HepG2 (cell line): ENCODE data around the gene UBAP2L. TPM values are rescaled to one million over a fixed set of nuclear protein-coding genes. Genes with fewer than 3 reads are reported as not detected.
A peak's percentile ranks its signal among the peaks of the same experiment; 100 is the strongest.

Experiments
- ATAC-seq: fragments of 200-7000 bp; cut with Tn5 transposase; 3 replicates; pipeline ENCODE4 v1.9.1; 2020; ENCODE audit warnings: mild to moderate bottlenecking, moderate library complexity
- BruUV-seq: library from RNA; stranded (reverse); fragments of 400-500 nt; replicated peaks from 2 replicates; lab custom pipeline; 2021; lab: Mats Ljungman, UMichigan
- CTCF ChIA-PET: fragments of 300-600 bp; formaldehyde crosslinking; extraction: SDS; loops from one replicate; lab custom pipeline; 2021; ENCODE audit warnings: low total read pairs, inconsistent platforms, low intra/inter-chr PET ratio; lab: Yijun Ruan, JAX
- POLR2A ChIA-PET: fragments of 350-600 bp; sonication (Branson Sonifier 250); formaldehyde crosslinking; loops from one replicate; lab custom pipeline; 2020; ENCODE audit warnings: antibody characterized with exemption, inconsistent platforms; lab: Yijun Ruan, JAX
- DNase-seq: peaks from one replicate; pipeline ENCODE4 v3.0.0-alpha.2; 2015; ENCODE audit warnings: low spot score
- FAIRE-seq: peaks from 3 replicates; lab custom pipeline; 2011; peaks lifted over from hg19 to GRCh38; lab: Jason Lieb, UNC
- H2AFZ ChIP-seq: one replicate; pipeline ENCODE4 v1.6.1; 2011; ENCODE audit warnings: low read length, inconsistent platforms
- H3K27ac ChIP-seq: fragments of 300-600 bp; 3 replicates; pipeline ENCODE4 v1.8.0; 2011; ENCODE audit warnings: mixed run types, mild to moderate bottlenecking, mixed read lengths, low read length, inconsistent platforms; ENCODE audit not compliant: insufficient read depth; ENCODE audit errors: extremely low read length
- H3K27me3 ChIP-seq, 2 experiments: fragments of 200-600 bp in 1 of 2; 2 replicates in 1 of 2; 3 replicates in 1 of 2; pipeline versions ENCODE4 v1.6.0 to v1.8.0; 2011; ENCODE audit warnings: low read length in 2 of 2, mild to moderate bottlenecking in 2 of 2, moderate library complexity in 2 of 2, inconsistent platforms in 1 of 2; ENCODE audit not compliant: insufficient read depth in 2 of 2, control insufficient read depth in 1 of 2
- H3K36me3 ChIP-seq, 2 experiments: fragments of 200-600 bp in 1 of 2; replicated peaks in 1 of 2; 2 replicates in 1 of 2; 3 replicates in 1 of 2; pipeline versions ENCODE4 v1.5.1 to v1.8.0; 2011; ENCODE audit warnings: low read length in 2 of 2, inconsistent platforms in 1 of 2; ENCODE audit not compliant: insufficient read depth in 2 of 2, control insufficient read depth in 1 of 2
- H3K4me1 ChIP-seq: 2 replicates; pipeline ENCODE4 v1.5.1; 2012; ENCODE audit warnings: low read length, inconsistent platforms; ENCODE audit not compliant: insufficient read depth
- H3K4me2 ChIP-seq: 2 replicates; pipeline ENCODE4 v1.6.0; 2011; ENCODE audit warnings: low read depth, low read length, inconsistent platforms
- H3K4me3 ChIP-seq, 3 experiments: fragments of 200-600 bp in 1 of 3; sonication (generic), shearing (Covaris generic) in 1 of 3; replicated peaks in 1 of 3; 2 replicates each; pipeline ENCODE4 v1.5.1; 2011 to 2016; ENCODE audit warnings: low read length in 3 of 3, inconsistent platforms in 2 of 3, low read depth in 2 of 3, mild to moderate bottlenecking in 2 of 3, control low read depth in 1 of 3, mixed read lengths in 1 of 3; ENCODE audit not compliant: insufficient read depth in 1 of 3
- H3K79me2 ChIP-seq: one replicate; pipeline ENCODE4 v1.6.1; 2011; ENCODE audit warnings: low read length, inconsistent platforms; ENCODE audit not compliant: insufficient read depth
- H3K9ac ChIP-seq: 2 replicates; pipeline ENCODE4 v1.6.0; 2011; ENCODE audit warnings: mild to moderate bottlenecking, low read depth, low read length, inconsistent platforms; ENCODE audit not compliant: insufficient read depth
- H3K9me3 ChIP-seq: 2 replicates; pipeline ENCODE4 v1.5.1; 2012; ENCODE audit warnings: mild to moderate bottlenecking, low read length
- H4K20me1 ChIP-seq: 2 replicates; pipeline ENCODE4 v1.6.0; 2011; ENCODE audit warnings: inconsistent platforms, mild to moderate bottlenecking, low read length, moderate library complexity; ENCODE audit not compliant: insufficient read depth
- AGO2 ChIP-seq: fragments of 200-400 bp; formaldehyde crosslinking; optimal IDR thresholded peaks from 2 replicates; pipeline ENCODE3; 2017; ENCODE audit warnings: mild to moderate bottlenecking, low read depth, low read length, moderate library complexity
- GTF2F1 ChIP-seq: fragments of 150-350 bp; IDR thresholded peaks from 2 replicates; pipeline ENCODE4 v1.6.1; 2014; ENCODE audit warnings: low read length
- MAFF ChIP-seq: IDR thresholded peaks from 2 replicates; pipeline ENCODE4 v1.6.1; 2011; ENCODE audit warnings: low read depth, low read length, improper control_type of control experiment
- MAFK ChIP-seq, 2 experiments: IDR thresholded peaks in 1 of 2; conservative IDR thresholded peaks in 1 of 2; 2 replicates each; pipeline ENCODE4 v1.6.1; 2011; ENCODE audit warnings: improper control_type of control experiment in 2 of 2, low read length in 2 of 2
- PHF21A ChIP-seq: sonication (generic); formaldehyde crosslinking; IDR thresholded peaks from 2 replicates; pipeline ENCODE4 v1.5.0; 2020; ENCODE audit warnings: mild to moderate bottlenecking, missing genetic modification reagents
- SPEN ChIP-seq: sonication (generic); formaldehyde crosslinking; IDR thresholded peaks from 2 replicates; pipeline ENCODE4 v1.5.1; 2020; ENCODE audit warnings: low read depth, mild to moderate bottlenecking, missing genetic modification reagents
- TOPORS ChIP-seq: sonication (generic); formaldehyde crosslinking; IDR thresholded peaks from 2 replicates; pipeline ENCODE4 v1.8.0; 2023; ENCODE audit warnings: mild to moderate bottlenecking, missing genetic modification reagents
- WGBS: methylation state at CpG from one replicate; pipeline ENCODE4 v1.1.6; 2017; ENCODE audit warnings: low lambda C conversion rate; 5-methylcytosine and 5-hydroxymethylcytosine counted together
- in situ Hi-C: cut with HindIII; loops from 2 replicates; pipeline ENCODE4 v1.10.0; 2017; ENCODE audit warnings: low pct_unique_long_range_greater_than_20kb; ENCODE audit not compliant: extremely low pct_ligation_motif_present
- intact Hi-C: fragments of 100-400 bp; cut with micrococcal nuclease; formaldehyde crosslinking; loops from one replicate; pipeline ENCODE4 v1.10.0; 2022; ENCODE audit not compliant: unreplicated experiment
- polyA plus RNA-seq, 8 experiments: library from polyadenylated mRNA; depleted of rRNA in 3 of 8; stranded (reverse) in 7 of 8; unstranded in 1 of 8; fragments of >200 nt; fragmentation: Illumina TruSeq in 4 of 8; extraction: Trizol in 4 of 8; gene quantifications; 2 replicates each; pipeline versions ENCODE4 v1.2.1 to v1.2.3, GENCODE V29; 2011 to 2016; ENCODE audit warnings: low read depth in 4 of 8, missing spikeins in 1 of 8, mixed read lengths in 1 of 8; ENCODE audit not compliant: insufficient read depth in 1 of 8
- total RNA-seq, 5 experiments: library from RNA; depleted of rRNA; stranded (reverse); fragments of >200 nt; fragmentation: Illumina TruSeq; extraction: Trizol; gene quantifications; 2 replicates each; pipeline ENCODE4 v1.2.3, GENCODE V29; 2016; ENCODE audit warnings: low read depth in 1 of 5
- TF ChIP-seq, protein P1 (sequence below): sonication (generic); formaldehyde crosslinking; IDR thresholded peaks from 2 replicates; pipeline ENCODE4 v1.4.0; 2020; ENCODE audit warnings: mild to moderate bottlenecking, missing genetic modification reagents
- TF ChIP-seq, protein P2 (sequence below): sonication (generic); formaldehyde crosslinking; IDR thresholded peaks from 2 replicates; pipeline ENCODE4 v1.8.0; 2022; ENCODE audit warnings: mild to moderate bottlenecking, missing genetic modification reagents

UBAP2L gene
- total and polyA plus RNA-seq, 2 of the 13 experiments (the other 11 are each of a cell fraction or from before 2014, with no cell fraction given), result 74.2 to 159 TPM

DNA sequence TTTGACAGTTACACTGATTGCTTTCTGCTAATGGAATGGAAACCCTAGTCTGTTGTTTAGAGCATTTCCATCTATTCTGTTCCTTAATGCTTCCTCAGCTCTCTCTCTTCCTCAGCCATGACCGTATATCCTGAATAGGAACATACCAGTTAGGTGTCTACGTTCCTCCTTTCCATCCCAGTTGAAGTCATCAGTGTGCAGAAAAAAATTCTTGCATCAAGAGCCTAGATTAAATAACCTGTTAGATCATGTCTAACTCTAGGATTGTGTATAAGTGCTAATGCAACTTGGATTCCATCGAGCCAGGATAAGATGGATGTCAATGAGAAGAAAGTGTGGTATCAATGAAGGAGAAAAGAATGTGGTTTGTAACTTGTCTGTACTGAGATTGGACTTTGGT is 18.7 kb downstream of the UBAP2L start:
- BruUV-seq, result no TSS peak
- 96% methylated on average over 3 of the region's 3 CpGs for WGBS
- Histone ChIP-seq H2AFZ (no peak overlapping the region), H3K4me2 (no peak overlapping the region), H3K27me3 (no peaks in the 10 kb centered on the region), H3K36me3 (peaks cover 28 to 78% of the 10 kb centered on the region in 2 experiments), H3K9me3 (no peaks in the 10 kb centered on the region), H3K79me2 (peaks cover 32% of the 10 kb centered on the region), H3K27ac (peak overlapping the region; percentile 24), H3K4me1 (peaks cover 57% of the 10 kb centered on the region), H3K9ac (no peak overlapping the region), H4K20me1 (0 out of 2 replicates have a peak, but pooled peaks cover 4% of the 10 kb centered on the region), H3K4me3 (no peak overlapping the region)
- ATAC-seq (no peak), FAIRE-seq (no peak), DNase-seq (no peak)
- ChIA-PET CTCF (no interaction called here), POLR2A (interaction anchor here (1.8 to 5.1 kb wide), 2 partner anchors 20 to 40 kb away, joined by 4 to 29 read pairs; partner anchors contain the start of gene UBAP2L)
- intact Hi-C loops, result no loop called here
- in situ Hi-C loops, result no loop called here
- TF ChIP-seq SPEN (CRISPR knock-in tag) (no peak), TOPORS (no peak), GTF2F1 (no peak)
- TF ChIP-seq, protein P1, sequence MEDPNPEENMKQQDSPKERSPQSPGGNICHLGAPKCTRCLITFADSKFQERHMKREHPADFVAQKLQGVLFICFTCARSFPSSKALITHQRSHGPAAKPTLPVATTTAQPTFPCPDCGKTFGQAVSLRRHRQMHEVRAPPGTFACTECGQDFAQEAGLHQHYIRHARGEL, result no peak

GRCh38 chr1:154240294-154240833 is 19.6 kb downstream of the UBAP2L start:
- in situ Hi-C loops, result no loop called here
- no peak for DNase-seq
- Histone ChIP-seq H3K36me3 (peaks cover 31 to 78% of the 10 kb centered on the region in 2 experiments), H3K9me3 (no peaks in the 10 kb centered on the region), H3K4me1 (peaks cover 53% of the 10 kb centered on the region), H4K20me1 (0 out of 2 replicates have a peak, but pooled peaks cover 4% of the 10 kb centered on the region), H3K4me2 (no peak overlapping the region), H3K27ac (no peak overlapping the region), H3K79me2 (peaks cover 29% of the 10 kb centered on the region), H3K27me3 (no peaks in the 10 kb centered on the region), H3K9ac (no peak overlapping the region), H2AFZ (no peak overlapping the region), H3K4me3 (no peak overlapping the region)
- ChIA-PET CTCF (no interaction called here), POLR2A (interaction anchor here (5.1 kb wide), 1 partner anchor 21 kb away, joined by 29 read pairs; the partner anchor contains the start of gene UBAP2L)
- intact Hi-C loops, result no loop called here
- 98% methylated on average over 3 of the region's 3 CpGs for WGBS
- TF ChIP-seq AGO2, result peak; percentile 28
- peak; percentile 94 for TF ChIP-seq MAFF
- TF ChIP-seq, protein P2, sequence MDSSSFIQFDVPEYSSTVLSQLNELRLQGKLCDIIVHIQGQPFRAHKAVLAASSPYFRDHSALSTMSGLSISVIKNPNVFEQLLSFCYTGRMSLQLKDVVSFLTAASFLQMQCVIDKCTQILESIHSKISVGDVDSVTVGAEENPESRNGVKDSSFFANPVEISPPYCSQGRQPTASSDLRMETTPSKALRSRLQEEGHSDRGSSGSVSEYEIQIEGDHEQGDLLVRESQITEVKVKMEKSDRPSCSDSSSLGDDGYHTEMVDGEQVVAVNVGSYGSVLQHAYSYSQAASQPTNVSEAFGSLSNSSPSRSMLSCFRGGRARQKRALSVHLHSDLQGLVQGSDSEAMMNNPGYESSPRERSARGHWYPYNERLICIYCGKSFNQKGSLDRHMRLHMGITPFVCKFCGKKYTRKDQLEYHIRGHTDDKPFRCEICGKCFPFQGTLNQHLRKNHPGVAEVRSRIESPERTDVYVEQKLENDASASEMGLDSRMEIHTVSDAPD (CRISPR knock-in tag), result no peak
- peak; percentile 92 to 97 for TF ChIP-seq MAFK (conservative IDR thresholded peaks at IDR 0.05 in 1 of 2, IDR thresholded peaks at IDR 0.05 in 1 of 2; ENCODE audit: low read length in 2 of 2)
- no peak for TF ChIP-seq PHF21A (CRISPR knock-in tag)
- ATAC-seq, result no peak
- no peak for FAIRE-seq
- no TSS peak for BruUV-seq
